Measurements from ENCODE around the gene PHPT1.

- TF ChIP-seq CTCF (conservative IDR thresholded peaks at IDR 0.05; ENCODE audit: low read depth, low read length), result no peak
- TF ChIP-seq EZH2 (IDR thresholded peaks at IDR 0.05; ENCODE audit: borderline replicate concordance, low read depth, low read length, poor library complexity, severe bottlenecking), result no peak
These were observed 694 bp upstream of the PHPT1 start for GRCh38 chr9:136848393-136849037.
